ENCODE measurements around the gene GOLIM4.

The GOLIM4 gene

DNA sequence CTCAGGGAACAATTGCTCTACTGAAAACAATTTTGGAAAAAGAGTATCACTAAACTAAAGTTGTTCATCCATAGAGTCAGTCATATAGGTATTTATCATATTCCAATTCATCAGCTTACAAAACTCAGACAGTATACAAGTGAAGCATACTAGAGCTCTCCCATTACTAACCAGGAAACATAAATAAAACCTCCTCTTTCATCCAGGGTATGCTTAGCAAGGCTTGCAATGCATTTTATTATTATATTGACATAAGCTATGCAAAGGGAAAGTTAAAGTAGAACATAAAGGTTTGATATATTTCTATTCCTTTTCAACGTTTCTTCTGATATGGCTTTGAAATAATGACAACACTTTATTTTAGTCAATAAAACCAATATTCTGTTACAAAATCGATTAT lies 106.7 kb downstream of the GOLIM4 start:
- DNase-seq: no peak

DNA sequence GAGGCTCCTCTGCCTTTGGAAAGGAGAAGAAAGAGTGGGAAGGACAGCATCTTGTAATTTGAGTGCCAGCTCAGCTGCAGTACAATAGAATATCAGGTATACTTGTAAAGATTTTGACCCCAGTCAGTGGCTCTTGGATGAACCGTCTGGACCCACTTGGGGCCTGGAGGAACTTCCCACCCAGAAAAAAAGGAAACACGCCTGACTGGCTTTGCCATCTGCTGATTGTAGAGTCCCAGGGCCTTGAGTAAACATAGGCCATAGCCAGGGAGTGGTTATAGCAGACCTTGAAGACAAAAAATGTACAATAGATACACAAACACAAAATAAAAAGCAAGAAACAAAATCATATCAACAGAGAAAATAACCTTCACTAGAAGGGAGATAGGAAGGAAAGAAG lies 112.1 kb downstream of the GOLIM4 start:
- no peak for DNase-seq

DNA sequence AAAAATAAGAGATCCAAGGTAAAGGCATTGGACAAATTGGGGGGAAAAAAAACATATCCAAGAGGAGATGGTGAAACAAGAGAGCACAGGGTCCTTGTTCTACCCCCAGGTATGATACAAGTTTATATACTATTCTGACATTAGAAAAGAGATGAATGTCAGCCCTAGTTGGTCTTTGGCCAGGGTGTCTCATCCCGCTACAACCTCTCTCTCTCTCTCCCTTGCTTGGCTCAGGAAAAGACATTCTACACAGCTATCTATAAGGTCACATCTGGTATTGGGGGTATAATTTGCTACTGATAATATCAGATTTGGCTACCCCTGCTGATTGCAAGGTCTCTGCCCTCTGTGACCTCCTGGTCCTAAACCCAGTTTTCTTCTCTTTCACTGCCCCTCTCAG lies 117.2 kb downstream of the GOLIM4 start:
- DNase-seq: no peak

DNA sequence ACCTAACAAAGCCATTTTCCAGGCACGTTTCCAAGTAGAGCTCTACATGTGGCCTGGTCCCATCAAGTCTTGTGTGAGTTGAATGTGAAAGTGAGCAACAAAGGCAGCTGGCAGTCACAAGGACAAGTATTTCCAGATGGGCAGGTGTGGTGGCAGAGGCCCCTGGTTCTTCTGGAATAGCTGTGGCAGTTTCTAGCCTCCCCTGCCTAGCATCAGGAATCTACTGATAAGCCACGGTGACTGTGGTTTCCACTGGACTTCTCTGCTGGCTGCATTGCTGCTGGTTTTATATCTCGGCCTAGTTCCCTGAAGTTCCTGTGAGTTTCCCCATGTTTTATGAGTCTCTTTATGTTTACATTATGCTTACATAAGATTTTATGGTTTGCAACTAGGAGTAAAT lies 117.7 kb downstream of the GOLIM4 start:
- DNase-seq: no peak

DNA sequence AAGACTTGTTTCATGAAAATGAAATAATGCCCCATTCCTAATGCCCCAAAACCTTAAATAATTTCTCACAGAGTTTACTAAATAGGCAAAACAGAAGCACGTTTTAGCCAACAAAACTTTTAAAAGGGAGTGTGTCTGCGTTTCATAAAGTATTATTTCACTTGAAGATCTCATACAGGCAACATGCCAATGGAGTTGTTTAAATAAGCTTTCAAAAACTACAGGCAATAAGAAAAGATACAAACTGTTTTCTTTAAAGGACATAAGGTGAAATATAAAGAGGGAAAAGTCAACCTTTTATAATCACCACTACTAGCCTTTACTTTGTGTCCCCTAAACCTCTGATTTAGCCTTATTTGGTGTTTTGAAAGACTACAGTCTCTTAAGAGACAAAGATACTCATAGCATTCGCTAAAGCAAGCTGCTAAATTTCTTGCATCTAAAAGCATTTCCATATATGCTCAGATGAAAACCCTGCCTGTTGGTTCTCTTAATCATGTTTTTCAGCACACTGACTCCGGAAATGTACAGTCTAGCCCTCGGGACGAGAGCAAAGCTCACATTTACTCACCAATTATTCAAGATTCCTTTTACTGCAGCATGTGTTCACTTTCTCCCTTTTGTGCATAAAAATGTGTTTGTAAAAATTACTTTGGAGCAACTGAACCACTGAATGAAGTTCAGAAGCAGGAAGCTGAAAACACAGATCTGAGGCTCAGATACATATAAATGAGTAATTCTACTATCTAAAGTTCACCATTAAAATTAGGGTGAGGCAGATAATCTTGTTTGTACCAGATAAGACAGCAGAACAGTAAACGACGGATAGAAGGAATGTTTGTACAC lies 119.0 kb downstream of the GOLIM4 start:
- no peak for DNase-seq

DNA sequence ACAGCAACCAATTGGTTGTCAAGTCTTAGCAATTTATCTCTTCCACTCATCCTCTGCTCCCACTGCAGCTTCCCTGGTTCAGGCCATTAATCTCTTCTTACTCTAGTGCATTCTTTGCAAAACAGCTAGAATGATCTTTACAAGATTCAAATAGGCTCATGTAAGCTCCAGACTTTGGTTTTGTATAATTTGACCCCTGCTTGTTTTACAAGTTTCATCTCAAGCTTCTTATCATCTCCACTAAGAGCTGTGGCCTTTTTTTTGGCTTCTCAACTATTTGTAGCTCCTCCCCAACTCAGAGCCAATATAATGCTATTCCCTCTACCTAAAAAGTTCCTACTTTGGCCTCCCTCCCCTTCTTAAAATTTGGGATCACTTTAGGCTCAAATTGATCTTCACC lies 121.8 kb downstream of the GOLIM4 start:
- no peak for DNase-seq

DNA sequence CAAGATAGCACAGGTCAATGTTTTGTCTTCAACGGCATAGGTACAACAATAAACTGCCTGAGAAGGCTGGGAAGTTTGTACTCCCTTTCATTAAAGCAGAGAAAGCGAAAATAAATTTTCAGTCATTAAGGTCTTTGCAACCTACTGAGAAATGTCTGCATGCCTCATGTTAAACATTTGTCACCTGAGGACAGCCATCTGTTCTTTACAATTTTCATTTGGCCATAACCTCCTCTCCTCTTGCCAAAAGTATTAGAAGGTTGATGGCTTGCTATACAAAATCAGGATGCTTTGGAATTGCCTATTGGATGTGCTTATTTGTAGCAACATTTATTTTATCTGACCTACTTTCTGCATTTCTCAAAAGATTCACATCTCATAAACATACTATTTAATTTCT lies 122.7 kb downstream of the GOLIM4 start:
- no peak for DNase-seq

DNA sequence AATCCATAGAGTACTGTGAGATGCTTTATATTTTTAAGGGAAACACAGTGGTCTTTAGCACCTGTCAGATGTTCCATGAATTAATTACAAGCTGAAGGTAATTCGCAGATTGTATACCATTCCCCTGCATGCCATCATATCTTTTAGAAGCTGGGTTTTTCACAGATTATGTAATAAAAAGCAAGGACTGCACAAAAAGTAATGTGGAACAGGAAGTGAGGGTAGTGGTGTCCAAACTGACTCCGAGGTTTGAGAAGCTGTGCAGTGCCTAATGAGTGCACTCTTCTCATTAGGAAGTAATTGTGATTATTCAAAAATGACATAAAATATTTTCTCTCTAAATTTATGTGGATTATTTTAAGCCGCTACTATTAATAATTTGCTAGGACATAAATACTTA lies 123.2 kb downstream of the GOLIM4 start:
- no peak for DNase-seq

DNA sequence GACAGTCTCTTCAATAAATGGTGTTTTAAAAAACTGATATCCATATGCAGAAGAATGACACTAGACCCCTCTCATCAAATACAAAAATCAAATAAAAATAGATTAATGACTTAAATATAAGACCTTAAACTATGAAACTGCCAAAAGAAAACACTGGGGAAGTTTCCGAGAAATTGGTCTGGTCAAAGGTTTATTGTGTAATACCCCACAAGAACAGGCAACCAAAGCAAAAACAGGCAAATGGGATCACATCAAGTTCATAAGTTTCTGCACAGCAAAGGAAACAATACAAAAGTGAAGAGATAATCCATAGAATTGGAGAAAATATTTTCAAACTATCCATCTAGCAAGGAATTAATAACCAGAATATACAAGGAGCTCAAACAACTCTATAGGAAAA lies 126.2 kb downstream of the GOLIM4 start:
- DNase-seq: no peak

DNA sequence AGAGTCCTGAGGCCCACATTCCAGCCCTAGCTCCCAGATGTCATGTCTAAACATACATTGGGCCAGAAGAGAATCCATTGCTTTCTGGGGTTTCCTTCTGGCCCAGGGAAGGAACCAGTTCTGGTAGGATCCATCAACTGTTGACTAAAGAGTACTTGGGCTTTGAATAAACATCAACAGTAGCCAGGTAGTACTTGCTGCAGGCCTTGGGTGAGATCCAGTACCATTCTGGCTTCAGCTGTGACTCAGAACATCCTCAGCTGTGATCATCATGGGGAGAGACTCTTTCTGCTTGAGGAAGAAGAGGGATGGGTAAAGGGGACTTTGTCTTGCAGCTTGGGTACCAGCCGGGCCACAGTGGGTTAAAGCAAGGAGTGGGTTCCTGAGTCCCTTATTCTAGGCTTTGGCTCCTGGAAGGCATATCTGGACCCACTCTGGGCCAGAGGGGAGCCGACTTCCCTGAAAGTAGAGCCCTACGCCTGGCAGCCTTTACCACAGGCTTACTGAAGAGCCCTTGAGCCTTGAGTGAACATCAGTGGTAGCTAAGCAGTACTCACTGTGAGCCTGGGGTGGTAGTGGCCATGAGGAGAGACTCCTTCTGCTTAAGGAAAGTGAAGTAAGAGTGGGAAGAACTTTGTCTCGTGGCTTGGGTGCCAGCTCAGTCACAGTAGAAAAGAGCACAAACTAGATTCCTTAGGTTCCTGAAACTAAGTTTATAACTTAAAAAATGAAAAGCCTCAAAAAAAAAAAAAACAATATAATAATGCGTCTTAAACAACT lies 128.3 kb downstream of the GOLIM4 start:
- DNase-seq: no peak
